Measurements from ENCODE around the gene TMEM132D. TPM values are rescaled to one million over a fixed set of nuclear protein-coding genes. Genes with fewer than 3 reads are reported as not detected.

TMEM132D gene
- polyA plus RNA-seq, 1 donor from 2014 or later = 1.3 TPM

DNA sequence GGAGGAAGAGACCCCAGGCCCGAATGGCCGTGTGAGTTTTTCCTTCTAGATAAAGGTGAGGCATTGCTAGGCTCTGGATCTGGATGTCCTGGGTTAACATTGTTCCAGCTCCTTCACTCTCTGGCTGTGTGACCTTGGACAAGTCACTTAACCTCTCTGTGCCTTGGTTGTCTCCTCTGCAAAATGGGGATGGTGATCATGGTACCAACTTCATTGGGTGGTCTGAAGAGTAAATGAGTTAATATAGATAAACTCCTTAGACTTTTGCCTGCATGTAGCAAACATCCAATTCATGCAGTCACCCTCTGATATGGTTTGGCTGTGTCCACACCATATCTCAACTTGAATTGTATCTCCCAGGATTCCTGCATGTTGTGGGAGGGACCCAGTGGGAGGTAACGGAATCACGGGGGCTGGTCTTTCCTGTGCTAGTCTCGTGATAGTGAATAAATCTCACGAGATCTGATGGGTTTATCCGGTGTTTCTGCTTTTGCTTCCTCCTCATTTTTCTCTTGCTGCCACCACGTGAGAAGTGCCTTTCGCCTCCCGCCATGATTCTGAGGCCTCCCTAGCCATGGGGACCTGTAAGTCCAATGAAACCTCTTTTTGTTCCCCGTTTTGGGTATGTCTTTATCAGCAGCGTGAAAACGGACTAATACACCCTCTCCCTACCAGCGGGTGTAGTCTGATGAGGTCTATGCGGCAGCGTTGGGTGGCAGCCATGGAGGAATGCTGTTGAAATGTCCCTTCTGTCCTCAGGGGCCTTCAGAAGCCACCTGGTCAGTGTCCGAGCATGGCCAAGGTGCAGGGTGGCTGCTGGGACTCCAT, 794.4 kb downstream of the TMEM132D start:
- Histone ChIP-seq H3K27me3 (ENCODE audit: insufficient read depth, low read depth, low read length) (no peaks in the 10 kb centered on the region), H3K4me3 (ENCODE audit: low read length) (no peak overlapping the region), H3K27ac (ENCODE audit: low read length) (no peak overlapping the region), H3F3A (ENCODE audit: insufficient read depth, low read length, poor library complexity, severe bottlenecking) (no peaks in the 10 kb centered on the region), H3K36me3 (ENCODE audit: insufficient read depth, low read length) (no peaks in the 10 kb centered on the region), H3K9ac (ENCODE audit: low read length) (no peak overlapping the region), H3K9me3 (ENCODE audit: low read length) (no peaks in the 10 kb centered on the region), H3K79me2 (replicated peaks; ENCODE audit: insufficient read depth, low read length) (no peaks in the 10 kb centered on the region), H3K4me2 (ENCODE audit: low read length) (no peak overlapping the region), H4K20me1 (ENCODE audit: insufficient read depth) (no peaks in the 10 kb centered on the region), H2AFZ (ENCODE audit: low read depth, low read length) (no peak overlapping the region), H3K9me2 (ENCODE audit: insufficient read depth, low read length) (no peaks in the 10 kb centered on the region)
- TF ChIP-seq, protein P1, sequence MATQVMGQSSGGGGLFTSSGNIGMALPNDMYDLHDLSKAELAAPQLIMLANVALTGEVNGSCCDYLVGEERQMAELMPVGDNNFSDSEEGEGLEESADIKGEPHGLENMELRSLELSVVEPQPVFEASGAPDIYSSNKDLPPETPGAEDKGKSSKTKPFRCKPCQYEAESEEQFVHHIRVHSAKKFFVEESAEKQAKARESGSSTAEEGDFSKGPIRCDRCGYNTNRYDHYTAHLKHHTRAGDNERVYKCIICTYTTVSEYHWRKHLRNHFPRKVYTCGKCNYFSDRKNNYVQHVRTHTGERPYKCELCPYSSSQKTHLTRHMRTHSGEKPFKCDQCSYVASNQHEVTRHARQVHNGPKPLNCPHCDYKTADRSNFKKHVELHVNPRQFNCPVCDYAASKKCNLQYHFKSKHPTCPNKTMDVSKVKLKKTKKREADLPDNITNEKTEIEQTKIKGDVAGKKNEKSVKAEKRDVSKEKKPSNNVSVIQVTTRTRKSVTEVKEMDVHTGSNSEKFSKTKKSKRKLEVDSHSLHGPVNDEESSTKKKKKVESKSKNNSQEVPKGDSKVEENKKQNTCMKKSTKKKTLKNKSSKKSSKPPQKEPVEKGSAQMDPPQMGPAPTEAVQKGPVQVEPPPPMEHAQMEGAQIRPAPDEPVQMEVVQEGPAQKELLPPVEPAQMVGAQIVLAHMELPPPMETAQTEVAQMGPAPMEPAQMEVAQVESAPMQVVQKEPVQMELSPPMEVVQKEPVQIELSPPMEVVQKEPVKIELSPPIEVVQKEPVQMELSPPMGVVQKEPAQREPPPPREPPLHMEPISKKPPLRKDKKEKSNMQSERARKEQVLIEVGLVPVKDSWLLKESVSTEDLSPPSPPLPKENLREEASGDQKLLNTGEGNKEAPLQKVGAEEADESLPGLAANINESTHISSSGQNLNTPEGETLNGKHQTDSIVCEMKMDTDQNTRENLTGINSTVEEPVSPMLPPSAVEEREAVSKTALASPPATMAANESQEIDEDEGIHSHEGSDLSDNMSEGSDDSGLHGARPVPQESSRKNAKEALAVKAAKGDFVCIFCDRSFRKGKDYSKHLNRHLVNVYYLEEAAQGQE (IDR thresholded peaks at IDR 0.05; ENCODE audit: borderline replicate concordance) = no peak
- TF ChIP-seq RAD21 (conservative IDR thresholded peaks at IDR 0.05) (no peak), EP300 (conservative IDR thresholded peaks at IDR 0.05; ENCODE audit: poor library complexity, severe bottlenecking) (no peak), TAF1 (IDR thresholded peaks at IDR 0.05; ENCODE audit: low read depth) (no peak), POLR2AphosphoS5 (IDR thresholded peaks at IDR 0.05) (no peak), SMC3 (conservative IDR thresholded peaks at IDR 0.05; ENCODE audit: poor library complexity) (no peak), MXI1 (conservative IDR thresholded peaks at IDR 0.05; ENCODE audit: poor library complexity, severe bottlenecking) (no peak), EZH2 (IDR thresholded peaks at IDR 0.05; ENCODE audit: borderline replicate concordance, insufficient read depth, low read length, poor library complexity, severe bottlenecking) (no peak)
- TF ChIP-seq, protein P2, sequence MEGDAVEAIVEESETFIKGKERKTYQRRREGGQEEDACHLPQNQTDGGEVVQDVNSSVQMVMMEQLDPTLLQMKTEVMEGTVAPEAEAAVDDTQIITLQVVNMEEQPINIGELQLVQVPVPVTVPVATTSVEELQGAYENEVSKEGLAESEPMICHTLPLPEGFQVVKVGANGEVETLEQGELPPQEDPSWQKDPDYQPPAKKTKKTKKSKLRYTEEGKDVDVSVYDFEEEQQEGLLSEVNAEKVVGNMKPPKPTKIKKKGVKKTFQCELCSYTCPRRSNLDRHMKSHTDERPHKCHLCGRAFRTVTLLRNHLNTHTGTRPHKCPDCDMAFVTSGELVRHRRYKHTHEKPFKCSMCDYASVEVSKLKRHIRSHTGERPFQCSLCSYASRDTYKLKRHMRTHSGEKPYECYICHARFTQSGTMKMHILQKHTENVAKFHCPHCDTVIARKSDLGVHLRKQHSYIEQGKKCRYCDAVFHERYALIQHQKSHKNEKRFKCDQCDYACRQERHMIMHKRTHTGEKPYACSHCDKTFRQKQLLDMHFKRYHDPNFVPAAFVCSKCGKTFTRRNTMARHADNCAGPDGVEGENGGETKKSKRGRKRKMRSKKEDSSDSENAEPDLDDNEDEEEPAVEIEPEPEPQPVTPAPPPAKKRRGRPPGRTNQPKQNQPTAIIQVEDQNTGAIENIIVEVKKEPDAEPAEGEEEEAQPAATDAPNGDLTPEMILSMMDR (IDR thresholded peaks at IDR 0.05; ENCODE audit: poor library complexity, severe bottlenecking) = no peak

DNA sequence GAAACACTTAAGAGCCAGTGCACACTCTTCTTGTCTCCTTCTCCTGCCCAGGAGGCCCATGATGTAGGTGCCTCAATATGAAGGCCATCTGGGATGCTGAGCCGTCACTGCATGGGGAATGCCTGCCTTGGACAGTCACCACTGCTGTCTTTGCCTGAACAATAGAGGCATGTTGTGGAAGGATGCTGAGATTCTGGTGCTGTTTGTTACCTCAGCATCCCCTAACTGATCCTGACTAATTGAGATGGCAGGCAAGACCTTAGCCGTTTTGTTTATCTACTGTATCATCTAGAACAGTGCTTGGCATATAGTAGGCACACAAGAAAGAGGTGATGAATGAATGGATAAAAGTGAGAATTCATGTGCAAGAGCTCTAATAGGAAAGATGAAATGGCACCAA, 797.1 kb downstream of the TMEM132D start:
- H3K4me2 ChIP-seq (ENCODE audit: low read length) = no peak overlapping the region
- no peaks in the 10 kb centered on the region for H3K9me2 ChIP-seq (ENCODE audit: insufficient read depth, low read length)
- TF ChIP-seq, protein P2 (IDR thresholded peaks at IDR 0.05; ENCODE audit: poor library complexity, severe bottlenecking) = no peak
- TF ChIP-seq RAD21 (conservative IDR thresholded peaks at IDR 0.05) = no peak
- no peaks in the 10 kb centered on the region for H3K36me3 ChIP-seq (ENCODE audit: insufficient read depth, low read length)
- no peak overlapping the region for H2AFZ ChIP-seq (ENCODE audit: low read depth, low read length)
- no peak overlapping the region for H3K27ac ChIP-seq (ENCODE audit: low read length)
- H3K9me3 ChIP-seq (ENCODE audit: low read length) = no peaks in the 10 kb centered on the region
- H3K79me2 ChIP-seq (replicated peaks; ENCODE audit: insufficient read depth, low read length) = no peaks in the 10 kb centered on the region
- no peaks in the 10 kb centered on the region for H3F3A ChIP-seq (ENCODE audit: insufficient read depth, low read length, poor library complexity, severe bottlenecking)
- H3K4me3 ChIP-seq (ENCODE audit: low read length) = no peak overlapping the region
- H3K9ac ChIP-seq (ENCODE audit: low read length) = no peak overlapping the region
- H3K27me3 ChIP-seq (ENCODE audit: insufficient read depth, low read depth, low read length) = no peaks in the 10 kb centered on the region
- H4K20me1 ChIP-seq (ENCODE audit: insufficient read depth) = no peaks in the 10 kb centered on the region

Measured in neural cell (in vitro differentiated cells).